ENCODE results near the gene ZNF674.

ZNF674 gene

DNA sequence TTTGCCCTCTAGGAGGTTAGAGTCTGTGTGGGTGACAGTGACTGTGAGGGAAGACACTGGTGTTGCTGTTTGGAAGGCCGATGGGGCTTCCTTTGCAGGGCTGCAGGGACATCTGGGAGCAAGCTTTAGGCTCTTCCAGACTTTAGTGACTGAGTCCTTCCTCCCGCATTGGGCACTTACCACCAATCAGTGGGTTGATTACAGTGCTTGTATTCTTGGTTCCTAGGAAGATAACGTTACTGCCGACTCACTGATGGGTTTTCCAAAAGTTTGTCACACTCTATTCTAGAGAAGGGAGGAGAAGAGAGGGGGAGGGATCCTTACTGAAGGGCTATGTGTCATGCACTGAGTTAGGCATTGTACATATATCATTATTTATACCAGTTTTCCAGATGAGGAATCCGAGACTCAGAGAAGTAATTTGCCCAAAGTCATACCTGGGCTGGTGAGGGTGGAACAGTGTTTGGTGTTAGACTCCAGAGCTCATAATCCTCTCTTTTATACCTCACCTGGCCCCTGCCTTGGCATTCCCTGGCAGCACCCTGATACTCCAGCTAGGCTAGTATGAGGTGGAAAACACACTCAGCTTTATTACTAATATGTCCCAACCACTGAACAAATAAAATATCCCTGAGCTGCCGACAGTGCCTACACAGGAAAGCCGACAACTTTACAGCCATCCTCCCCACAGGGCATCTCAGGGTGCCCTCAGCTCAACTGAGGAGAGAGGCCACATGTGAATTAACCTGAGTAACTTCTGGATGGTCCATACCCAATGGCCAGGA, 32.2 kb upstream of the ZNF674 start:
- no peak overlapping the region for H3K9ac ChIP-seq (ENCODE audit: low read depth, low read length)
- no peak for ATAC-seq (ENCODE audit: insufficient read depth, low read depth)
- no peaks in the 10 kb centered on the region for H3K36me3 ChIP-seq (ENCODE audit: insufficient read depth, low read length)
- no peak overlapping the region for H3K4me2 ChIP-seq (ENCODE audit: insufficient read depth, low read length)
- DNase-seq, result no peak
- no peak overlapping the region for H3K4me3 ChIP-seq (ENCODE audit: low read depth in 1 of 2, low read length in 2 of 2)
- H3K27me3 ChIP-seq (ENCODE audit: insufficient read depth, low read length, poor library complexity), result no peaks in the 10 kb centered on the region
- H3K9me3 ChIP-seq (ENCODE audit: insufficient read depth, low read length, severe bottlenecking), result no peaks in the 10 kb centered on the region
- no peak overlapping the region for H3K27ac ChIP-seq (ENCODE audit: low read length)
- H3K4me1 ChIP-seq (ENCODE audit: insufficient read depth, low read length), result peaks cover 29% of the 10 kb centered on the region
- H2AFZ ChIP-seq (ENCODE audit: low read depth, low read length), result no peak overlapping the region
- H3K79me2 ChIP-seq (ENCODE audit: insufficient read depth, low read length), result no peaks in the 10 kb centered on the region
- TF ChIP-seq CTCF (IDR thresholded peaks at IDR 0.05; ENCODE audit: borderline replicate concordance, extremely low read depth, low read length, poor library complexity, severe bottlenecking) (no peak), EZH2 (IDR thresholded peaks at IDR 0.05; ENCODE audit: borderline replicate concordance, low read depth, low read length, severe bottlenecking) (no peak)
- no peaks in the 10 kb centered on the region for H4K20me1 ChIP-seq (ENCODE audit: insufficient read depth, low read length)

DNA sequence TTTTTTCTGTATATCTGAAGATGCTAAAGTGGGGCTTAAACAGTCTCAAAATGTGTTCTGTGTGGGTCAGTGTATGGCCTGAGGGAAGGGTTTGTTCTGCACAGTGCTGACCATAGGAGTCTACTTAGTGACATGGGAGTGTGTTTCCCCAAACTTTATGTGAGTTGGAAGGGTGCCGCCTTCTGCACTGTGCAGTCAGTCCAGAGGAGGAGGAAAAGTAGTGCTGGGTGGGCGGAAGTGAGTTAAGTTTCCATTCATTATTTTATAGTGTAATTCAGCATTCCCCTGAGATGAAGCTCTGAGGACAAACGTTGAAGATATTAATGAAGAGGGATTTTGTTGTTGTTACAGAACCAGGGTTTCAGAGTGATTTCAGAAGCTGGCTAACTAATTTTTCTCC, 31.2 kb upstream of the ZNF674 start:
- H3K79me2 ChIP-seq (ENCODE audit: insufficient read depth, low read length), result no peaks in the 10 kb centered on the region
- H4K20me1 ChIP-seq (ENCODE audit: insufficient read depth, low read length), result no peaks in the 10 kb centered on the region
- DNase-seq (no peak), ATAC-seq (ENCODE audit: insufficient read depth, low read depth) (no peak)
- no peak overlapping the region for H3K4me3 ChIP-seq (ENCODE audit: low read depth in 1 of 2, low read length in 2 of 2)
- H3K4me1 ChIP-seq (ENCODE audit: insufficient read depth, low read length), result peaks cover 29% of the 10 kb centered on the region
- no peaks in the 10 kb centered on the region for H3K36me3 ChIP-seq (ENCODE audit: insufficient read depth, low read length)
- H3K9ac ChIP-seq (ENCODE audit: low read depth, low read length), result no peak overlapping the region
- H3K9me3 ChIP-seq (ENCODE audit: insufficient read depth, low read length, severe bottlenecking), result no peaks in the 10 kb centered on the region
- TF ChIP-seq EZH2 (IDR thresholded peaks at IDR 0.05; ENCODE audit: borderline replicate concordance, low read depth, low read length, severe bottlenecking) (no peak), CTCF (IDR thresholded peaks at IDR 0.05; ENCODE audit: borderline replicate concordance, extremely low read depth, low read length, poor library complexity, severe bottlenecking) (no peak)
- H3K27me3 ChIP-seq (ENCODE audit: insufficient read depth, low read length, poor library complexity), result no peaks in the 10 kb centered on the region
- 0 out of 2 replicates have a peak overlapping the region, but pooled peaks have one; percentile 31 for H3K4me2 ChIP-seq (ENCODE audit: insufficient read depth, low read length)
- H2AFZ ChIP-seq (ENCODE audit: low read depth, low read length), result no peak overlapping the region
- no peak overlapping the region for H3K27ac ChIP-seq (ENCODE audit: low read length)

DNA sequence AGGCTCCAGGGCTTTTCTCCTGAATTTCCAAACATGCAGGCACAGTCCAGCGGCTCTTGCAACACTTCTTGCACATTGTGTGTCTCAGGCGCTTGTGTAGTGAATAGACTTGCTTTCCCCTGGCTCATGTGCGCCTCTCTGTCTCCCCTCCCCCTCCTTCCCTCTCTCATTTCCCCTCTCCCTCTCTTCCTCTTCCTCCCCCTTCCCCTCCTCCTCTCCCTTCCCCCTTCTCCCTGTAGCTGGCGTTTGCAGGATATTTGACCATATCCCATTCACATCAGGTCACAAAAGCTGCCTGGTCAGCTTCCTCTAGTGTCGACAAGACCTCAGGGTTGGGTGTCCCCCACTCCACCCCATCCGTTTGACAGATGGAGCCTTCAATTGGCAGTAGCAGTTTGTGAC, 30.8 kb upstream of the ZNF674 start:
- ATAC-seq (ENCODE audit: insufficient read depth, low read depth) (no peak), DNase-seq (no peak)
- peaks cover 29% of the 10 kb centered on the region for H3K4me1 ChIP-seq (ENCODE audit: insufficient read depth, low read length)
- no peak overlapping the region for H3K27ac ChIP-seq (ENCODE audit: low read length)
- no peaks in the 10 kb centered on the region for H4K20me1 ChIP-seq (ENCODE audit: insufficient read depth, low read length)
- no peaks in the 10 kb centered on the region for H3K79me2 ChIP-seq (ENCODE audit: insufficient read depth, low read length)
- peak overlapping the region; percentile 31; the same call in 1 of the 2 replicates for H3K4me2 ChIP-seq (ENCODE audit: insufficient read depth, low read length)
- no peak overlapping the region for H3K4me3 ChIP-seq (ENCODE audit: low read depth in 1 of 2, low read length in 2 of 2)
- no peak overlapping the region for H3K9ac ChIP-seq (ENCODE audit: low read depth, low read length)
- no peaks in the 10 kb centered on the region for H3K36me3 ChIP-seq (ENCODE audit: insufficient read depth, low read length)
- no peak for TF ChIP-seq CTCF (IDR thresholded peaks at IDR 0.05; ENCODE audit: borderline replicate concordance, extremely low read depth, low read length, poor library complexity, severe bottlenecking)
- TF ChIP-seq EZH2 (IDR thresholded peaks at IDR 0.05; ENCODE audit: borderline replicate concordance, low read depth, low read length, severe bottlenecking), result no peak
- H3K27me3 ChIP-seq (ENCODE audit: insufficient read depth, low read length, poor library complexity), result no peaks in the 10 kb centered on the region
- no peak overlapping the region for H2AFZ ChIP-seq (ENCODE audit: low read depth, low read length)
- H3K9me3 ChIP-seq (ENCODE audit: insufficient read depth, low read length, severe bottlenecking), result no peaks in the 10 kb centered on the region

Measured in DND-41 (cell line).